ENCODE results near the gene PCSK6.

- TF ChIP-seq BACH2 (CRISPR knock-in tag; IDR thresholded peaks at IDR 0.05; ENCODE audit: borderline replicate concordance): no peak
- no peak for TF ChIP-seq SNAI2 (CRISPR knock-in tag; IDR thresholded peaks at IDR 0.05)
- TF ChIP-seq POU6F1 (CRISPR knock-in tag; IDR thresholded peaks at IDR 0.05; ENCODE audit: borderline replicate concordance, low read depth): no peak
- no peak for TF ChIP-seq RARB (CRISPR knock-in tag; IDR thresholded peaks at IDR 0.05)
- TF ChIP-seq PATZ1 (CRISPR knock-in tag; IDR thresholded peaks at IDR 0.05; ENCODE audit: borderline replicate concordance): no peak
- no peak for TF ChIP-seq CREB5 (CRISPR knock-in tag; IDR thresholded peaks at IDR 0.05; ENCODE audit: low read depth)
Measured at GRCh38 chr15:101316529-101316928, 173.0 kb downstream of the PCSK6 start.

All from SK-N-SH treated with all-trans-retinoic acid at 6 μM for 48 hours (cell line).